Activated CD8-positive, alpha-beta memory T cell treated with anti-CD3 and anti-CD28 coated beads, Interleukin-2, amount 50 U/mL, for 1 hour (primary cell): Measurements from ENCODE around the gene EIF4H.
"Not testable (repeated sequence)": the region's sequence is repeated elsewhere in the genome, so short reads cannot be mapped to it uniquely, and the experiment has no call there.

Experiments used
- DNase-seq: peaks from one replicate; pipeline ENCODE4 v3.0.0-alpha.2; 2020; ENCODE audit errors: extremely low read depth

EIF4H gene

DNA sequence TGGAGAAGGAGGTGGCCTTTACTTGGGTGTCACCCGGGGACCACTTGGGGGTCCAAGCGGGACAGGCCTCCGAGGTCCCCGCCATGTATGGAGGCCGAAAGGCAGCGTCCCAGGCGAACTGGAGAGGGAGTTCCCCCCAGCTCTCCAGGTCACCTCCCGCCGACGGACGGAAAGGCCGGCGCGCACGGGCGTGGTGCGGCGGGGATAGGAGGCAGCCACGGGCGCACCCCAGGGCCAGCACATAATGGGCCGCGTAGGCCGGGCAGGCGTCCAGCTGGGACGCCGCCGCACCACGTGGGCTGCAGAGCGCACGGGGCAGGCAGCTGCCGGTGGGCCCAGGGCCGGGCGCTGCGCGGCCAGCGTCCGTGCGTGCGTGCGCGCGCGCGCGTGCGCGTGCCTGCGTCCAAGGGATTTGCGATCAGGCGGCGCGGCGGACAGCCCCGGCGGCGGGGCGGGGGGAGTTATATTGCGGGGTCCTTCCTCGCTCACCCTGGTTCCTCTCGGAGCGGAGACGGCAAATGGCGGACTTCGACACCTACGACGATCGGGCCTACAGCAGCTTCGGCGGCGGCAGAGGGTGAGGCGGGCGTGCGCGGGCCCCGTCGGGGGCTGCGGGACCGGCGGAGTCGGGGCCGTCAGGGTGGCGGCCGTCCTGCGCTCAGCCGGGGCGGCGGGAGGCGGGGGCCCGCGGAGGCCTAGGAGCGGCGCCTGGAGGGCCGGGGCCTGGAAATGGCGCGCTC lies at the start of gene EIF4H:
TSS of gene EIF4H (plus strand) at position 491 of the 740 bp plus-strand sequence. CDS start at position 519, 28 bp downstream.
- DNase-seq: peak; percentile 77

DNA sequence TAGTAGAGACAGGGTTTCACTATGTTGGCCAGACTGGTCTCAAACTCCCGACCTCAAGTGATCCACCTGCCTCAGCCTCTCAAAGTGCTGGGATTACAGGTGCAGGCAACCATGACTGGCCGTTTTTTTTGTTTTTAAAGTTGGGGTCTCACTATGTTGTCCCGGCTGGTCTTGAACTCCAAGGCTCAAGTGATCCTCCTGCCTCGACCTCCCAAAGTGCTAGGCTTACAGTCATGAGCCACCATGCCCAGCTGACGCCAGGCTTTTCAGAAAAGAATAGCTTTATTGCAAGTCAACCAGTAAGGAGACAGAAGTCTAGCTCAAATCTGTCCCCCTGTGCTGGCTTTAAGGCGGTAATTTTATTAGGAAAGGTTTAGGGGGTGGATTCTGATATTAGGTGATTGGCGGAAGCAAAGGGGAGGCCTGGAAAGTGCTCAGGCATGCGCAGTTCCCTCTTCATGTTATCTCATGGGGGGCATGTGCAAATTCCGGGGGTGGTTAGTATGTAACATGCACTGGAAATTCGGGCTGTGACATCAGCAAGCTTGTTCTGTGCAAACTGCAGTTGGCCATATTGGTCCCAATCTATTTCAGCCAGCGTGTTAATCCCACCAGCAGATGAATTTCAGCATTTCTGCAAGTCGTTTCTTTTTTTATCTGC lies 47.8 kb upstream of the EIF4H start:
- DNase-seq: no peak

- no peak for DNase-seq
Measured at GRCh38 chr7:74129887-74130286, 44.3 kb upstream of the EIF4H start.

DNA sequence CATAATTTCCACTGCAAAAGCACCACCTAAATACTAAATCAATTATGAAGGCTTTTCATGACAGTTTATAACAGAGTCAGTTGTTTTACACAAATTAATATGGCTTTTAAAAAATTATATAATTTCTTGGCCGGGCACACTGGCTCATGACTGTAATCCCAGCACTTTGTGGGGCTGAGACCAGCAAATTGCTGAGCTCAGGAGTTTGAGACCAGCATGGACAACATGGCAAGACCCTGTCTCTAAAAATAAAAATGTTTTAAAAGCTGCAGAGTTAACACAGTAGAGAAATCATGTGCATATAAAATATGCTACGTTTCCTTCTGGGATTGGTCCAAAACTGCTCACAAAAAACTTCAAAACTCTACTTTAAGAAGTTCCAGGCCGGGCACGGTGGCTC lies 43.6 kb upstream of the EIF4H start:
- no peak for DNase-seq

GRCh38 chr7:74134117-74134620 lies 40.0 kb upstream of the EIF4H start:
- DNase-seq: no peak

DNA sequence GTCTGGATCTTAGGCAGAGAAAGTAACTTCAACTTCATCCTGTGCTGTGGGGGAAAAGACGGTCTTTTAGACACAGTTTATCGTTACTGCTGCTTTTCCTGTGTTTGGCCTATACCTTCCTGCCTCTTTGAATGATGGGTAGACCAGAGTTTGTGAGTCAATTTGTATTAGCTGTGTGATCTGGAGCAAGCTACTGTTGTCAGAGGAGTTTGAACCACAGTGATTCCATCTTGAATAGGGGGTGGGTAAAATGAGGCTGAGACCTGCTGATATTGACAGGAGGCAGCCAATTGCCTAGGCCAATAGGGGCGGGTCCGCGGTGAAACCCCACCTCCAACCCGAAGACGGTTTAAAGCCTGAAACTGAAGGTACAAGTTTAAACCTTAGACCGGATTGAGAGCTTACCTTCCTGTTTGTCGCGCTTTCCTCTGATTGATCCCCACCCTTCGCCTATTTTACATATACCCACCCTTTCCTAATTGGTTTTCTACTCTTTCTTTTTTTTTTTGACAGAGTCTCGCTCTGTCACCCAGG lies 35.8 kb upstream of the EIF4H start:
- no peak for DNase-seq

DNA sequence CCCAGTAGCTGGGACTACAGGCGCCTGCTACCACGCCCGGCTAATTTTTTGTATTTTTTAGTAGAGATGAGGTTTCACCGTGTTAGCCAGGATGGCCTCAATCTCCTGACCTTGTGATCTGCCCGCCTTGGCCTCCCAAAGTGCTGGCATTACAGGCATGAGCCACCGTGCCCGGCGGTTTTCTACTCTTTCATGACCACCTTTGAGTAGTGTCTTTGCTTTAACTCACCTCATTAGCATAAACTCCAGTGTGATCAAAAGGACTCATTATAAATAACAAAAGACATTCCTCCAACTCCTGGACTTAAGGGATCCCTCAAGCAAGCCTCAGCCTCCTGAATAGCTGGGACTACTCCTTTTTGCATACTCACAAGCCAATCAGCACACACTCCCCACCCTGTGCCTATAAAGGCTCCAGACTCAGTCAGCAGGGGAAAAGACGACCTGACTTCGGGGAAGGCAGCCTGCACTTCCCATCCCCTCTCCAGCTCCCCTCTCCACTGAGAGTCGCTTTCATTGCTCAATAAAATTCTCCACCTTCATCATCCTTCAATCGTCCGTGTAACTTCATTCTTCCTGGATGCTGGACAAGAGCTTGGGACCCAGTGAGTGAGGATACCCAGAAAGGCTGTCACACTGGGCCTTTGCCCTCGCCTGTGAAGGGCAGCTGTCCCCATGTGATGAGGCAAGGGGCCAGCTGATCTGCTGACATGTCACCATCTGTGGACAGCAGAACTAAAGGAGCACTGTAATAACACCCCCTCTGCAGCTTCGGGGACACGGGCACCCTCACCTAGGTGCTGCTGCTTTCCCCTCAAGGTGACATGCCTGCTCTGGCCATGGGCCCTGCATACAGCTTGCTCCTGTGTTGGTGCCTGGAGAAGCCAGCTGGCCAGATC lies 35.0 kb upstream of the EIF4H start:
- DNase-seq: no peak

GRCh38 chr7:74141705-74142104 lies 32.5 kb upstream of the EIF4H start:
- DNase-seq: no peak

GRCh38 chr7:74143383-74143782 lies 30.8 kb upstream of the EIF4H start:
- no peak for DNase-seq

GRCh38 chr7:74148491-74148890 lies 25.7 kb upstream of the EIF4H start:
- DNase-seq: no peak

DNA sequence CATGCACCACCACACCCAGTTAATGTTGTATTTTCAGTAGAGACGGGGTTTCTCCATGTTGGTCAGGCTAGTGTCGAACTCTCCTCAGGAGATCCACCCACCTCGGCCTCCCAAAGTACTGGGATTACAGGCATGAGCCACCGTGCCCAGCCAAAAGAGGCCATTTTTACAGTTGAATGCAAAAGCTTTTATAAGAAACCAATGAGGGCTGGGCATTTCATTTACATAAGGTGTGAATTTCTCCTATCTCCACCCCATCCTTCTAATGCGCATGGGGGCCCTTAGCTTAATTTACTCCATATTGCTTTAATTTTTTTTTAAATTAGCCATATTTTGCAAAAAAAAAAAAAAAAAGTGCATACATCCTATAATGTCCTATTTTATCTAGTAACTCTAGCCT lies 25.1 kb upstream of the EIF4H start:
- no peak for DNase-seq

DNA sequence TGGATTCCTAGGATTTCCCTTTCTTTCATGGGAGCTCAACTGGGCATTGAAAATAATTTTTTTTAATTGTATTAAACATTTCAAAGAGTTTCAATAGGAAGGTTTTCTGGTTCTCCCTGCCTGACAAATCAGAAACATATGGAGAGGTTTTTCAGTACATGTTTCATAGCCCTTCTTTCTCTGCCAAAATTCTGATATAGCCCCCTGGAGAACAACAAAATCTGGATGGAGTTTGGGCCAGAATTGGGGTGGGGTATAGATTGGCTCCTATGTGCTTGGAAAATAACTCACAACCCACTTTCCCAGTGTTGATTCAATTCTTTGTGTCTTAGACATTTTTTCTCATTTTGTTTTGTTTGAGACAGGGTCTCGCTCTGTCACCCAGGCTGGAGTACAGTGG lies 24.6 kb upstream of the EIF4H start:
- DNase-seq: no peak

- DNase-seq: no peak
Measured at GRCh38 chr7:74153736-74154135, 20.4 kb upstream of the EIF4H start.

- no peak for DNase-seq
Measured at GRCh38 chr7:74155810-74156395, 18.3 kb upstream of the EIF4H start.

GRCh38 chr7:74157605-74158004 lies 16.6 kb upstream of the EIF4H start:
- no peak for DNase-seq

DNA sequence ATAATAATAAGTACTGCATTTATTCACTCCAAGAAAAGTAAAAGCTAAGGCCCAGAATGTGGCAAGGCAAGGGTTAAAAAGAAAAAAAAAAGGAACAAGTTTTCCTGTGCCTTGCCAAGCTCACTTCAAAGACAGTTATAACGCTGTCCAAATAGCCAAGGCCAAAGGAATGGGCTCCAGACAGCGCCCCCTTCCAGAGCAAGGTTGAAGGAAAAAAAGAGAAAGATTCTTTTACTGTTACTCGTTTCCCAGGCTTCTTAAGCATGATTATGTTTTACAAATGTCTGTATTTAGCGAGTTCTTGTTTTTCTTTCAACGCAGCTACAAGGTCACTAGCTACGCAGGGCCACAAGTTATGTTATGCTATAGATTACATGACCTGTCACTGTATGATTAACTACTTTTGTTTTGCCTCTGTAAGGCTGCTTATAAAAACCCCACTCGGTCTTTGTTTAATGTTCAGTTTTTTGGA lies 9.1 kb upstream of the EIF4H start:
- DNase-seq: no peak

DNA sequence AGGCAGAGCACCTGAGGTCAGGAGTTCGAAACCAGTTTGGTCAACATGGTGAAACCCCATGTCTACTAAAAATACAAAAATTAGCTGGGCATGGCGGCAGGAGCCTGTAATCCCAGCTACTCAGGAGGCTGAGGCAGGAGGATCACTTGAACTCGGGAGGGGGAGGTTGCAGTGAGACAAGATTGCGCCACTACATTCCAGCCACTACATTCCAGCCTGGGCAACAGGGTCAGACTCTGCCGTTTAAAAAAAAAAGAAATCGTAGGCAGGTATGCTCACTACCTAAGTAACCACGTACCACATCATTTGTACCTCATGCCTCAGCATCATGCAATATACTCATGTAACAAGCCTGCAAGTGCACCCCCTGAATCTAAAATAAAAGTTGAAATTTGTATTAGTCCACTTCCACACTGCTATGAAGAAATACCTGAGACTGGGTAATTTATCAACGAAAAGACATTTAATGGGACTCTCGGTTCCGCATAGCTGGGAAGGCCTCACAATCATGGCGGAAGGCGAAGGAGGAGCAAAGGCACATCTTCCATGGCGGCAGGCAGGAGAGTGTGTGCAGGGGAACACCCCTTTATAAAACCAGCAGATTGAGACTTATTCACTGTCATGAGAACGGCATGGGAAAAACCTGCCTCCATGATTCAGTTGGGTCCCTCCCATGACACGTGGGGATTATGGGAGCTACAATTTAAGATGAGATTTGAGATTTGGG lies 8.1 kb upstream of the EIF4H start:
- no peak for DNase-seq

- DNase-seq: not testable (repeated sequence)
Measured at GRCh38 chr7:74167324-74167723, 6.8 kb upstream of the EIF4H start.

GRCh38 chr7:74173074-74173473 lies 1.1 kb upstream of the EIF4H start:
- DNase-seq: no peak

- no peak for DNase-seq
Measured at GRCh38 chr7:74173491-74173865, 678 bp upstream of the EIF4H start.

GRCh38 chr7:74174606-74175082 lies 488 bp downstream of the EIF4H start:
- no peak for DNase-seq
